Measurements from ENCODE around the gene LSM10. TPM values are rescaled to one million over a fixed set of nuclear protein-coding genes. Genes with fewer than 3 reads are reported as not detected.
A peak's percentile ranks its signal among the peaks of the same experiment; 100 is the strongest.

The LSM10 gene
- total and polyA plus RNA-seq, 9 of the 15 experiments (the other 6 are each of a cell fraction or from before 2014, with no cell fraction given), result 13.2 to 146 (median 68.9) TPM

GRCh38 chr1:36400825-36401601, 3.3 kb upstream of the LSM10 start (continued):
- TF ChIP-seq ZNF512 (tag; IDR thresholded peaks at IDR 0.05) (no peak), ZNF140 (CRISPR knock-in tag; IDR thresholded peaks at IDR 0.05) (no peak), ZNF583 (CRISPR knock-in tag; IDR thresholded peaks at IDR 0.05) (no peak), ZNF3 (CRISPR knock-in tag; IDR thresholded peaks at IDR 0.05) (no peak), CC2D1A (IDR thresholded peaks at IDR 0.05) (no peak), ZBED1 (IDR thresholded peaks at IDR 0.05) (no peak), MAFK (IDR thresholded peaks at IDR 0.05; ENCODE audit: low read length) (peak; percentile 23; the same call in 1 of the 2 replicates), ZSCAN29 (IDR thresholded peaks at IDR 0.05) (no peak), NUFIP1 (IDR thresholded peaks at IDR 0.05; ENCODE audit: partially characterized antibody) (no peak), TRIM24 (IDR thresholded peaks at IDR 0.05) (peak in 1 of 2 experiments; percentile 86; a peak in 3 of 4 replicates), SMAD3 (CRISPR knock-in tag; conservative IDR thresholded peaks at IDR 0.05) (no peak), ZNF717 (CRISPR knock-in tag; IDR thresholded peaks at IDR 0.05) (no peak), RBM25 (IDR thresholded peaks at IDR 0.05; ENCODE audit: low read depth, low read length, severe bottlenecking) (no peak), ZNF740 (CRISPR knock-in tag; IDR thresholded peaks at IDR 0.05) (no peak), ZNF740 (tag; IDR thresholded peaks at IDR 0.05) (no peak), ZNF589 (CRISPR knock-in tag; IDR thresholded peaks at IDR 0.05; ENCODE audit: low read depth) (no peak), GABPB2 (CRISPR knock-in tag; conservative IDR thresholded peaks at IDR 0.05) (no peak), ZBTB33 (CRISPR knock-in tag; IDR thresholded peaks at IDR 0.05) (no peak), POLR3A (IDR thresholded peaks at IDR 0.05; ENCODE audit: borderline replicate concordance, extremely low read depth, insufficient read depth, insufficient read length) (no peak)
- TF ChIP-seq, protein P1, sequence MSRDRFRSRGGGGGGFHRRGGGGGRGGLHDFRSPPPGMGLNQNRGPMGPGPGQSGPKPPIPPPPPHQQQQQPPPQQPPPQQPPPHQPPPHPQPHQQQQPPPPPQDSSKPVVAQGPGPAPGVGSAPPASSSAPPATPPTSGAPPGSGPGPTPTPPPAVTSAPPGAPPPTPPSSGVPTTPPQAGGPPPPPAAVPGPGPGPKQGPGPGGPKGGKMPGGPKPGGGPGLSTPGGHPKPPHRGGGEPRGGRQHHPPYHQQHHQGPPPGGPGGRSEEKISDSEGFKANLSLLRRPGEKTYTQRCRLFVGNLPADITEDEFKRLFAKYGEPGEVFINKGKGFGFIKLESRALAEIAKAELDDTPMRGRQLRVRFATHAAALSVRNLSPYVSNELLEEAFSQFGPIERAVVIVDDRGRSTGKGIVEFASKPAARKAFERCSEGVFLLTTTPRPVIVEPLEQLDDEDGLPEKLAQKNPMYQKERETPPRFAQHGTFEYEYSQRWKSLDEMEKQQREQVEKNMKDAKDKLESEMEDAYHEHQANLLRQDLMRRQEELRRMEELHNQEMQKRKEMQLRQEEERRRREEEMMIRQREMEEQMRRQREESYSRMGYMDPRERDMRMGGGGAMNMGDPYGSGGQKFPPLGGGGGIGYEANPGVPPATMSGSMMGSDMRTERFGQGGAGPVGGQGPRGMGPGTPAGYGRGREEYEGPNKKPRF (IDR thresholded peaks at IDR 0.05; ENCODE audit: low read depth, low read length), result no peak
- TF ChIP-seq, protein P2, sequence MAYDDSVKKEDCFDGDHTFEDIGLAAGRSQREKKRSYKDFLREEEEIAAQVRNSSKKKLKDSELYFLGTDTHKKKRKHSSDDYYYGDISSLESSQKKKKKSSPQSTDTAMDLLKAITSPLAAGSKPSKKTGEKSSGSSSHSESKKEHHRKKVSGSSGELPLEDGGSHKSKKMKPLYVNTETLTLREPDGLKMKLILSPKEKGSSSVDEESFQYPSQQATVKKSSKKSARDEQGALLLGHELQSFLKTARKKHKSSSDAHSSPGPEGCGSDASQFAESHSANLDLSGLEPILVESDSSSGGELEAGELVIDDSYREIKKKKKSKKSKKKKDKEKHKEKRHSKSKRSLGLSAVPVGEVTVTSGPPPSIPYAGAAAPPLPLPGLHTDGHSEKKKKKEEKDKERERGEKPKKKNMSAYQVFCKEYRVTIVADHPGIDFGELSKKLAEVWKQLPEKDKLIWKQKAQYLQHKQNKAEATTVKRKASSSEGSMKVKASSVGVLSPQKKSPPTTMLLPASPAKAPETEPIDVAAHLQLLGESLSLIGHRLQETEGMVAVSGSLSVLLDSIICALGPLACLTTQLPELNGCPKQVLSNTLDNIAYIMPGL (CRISPR knock-in tag; IDR thresholded peaks at IDR 0.05), result 0 out of 2 replicates have a peak, but pooled peaks have one; percentile 42

Data from K562 (cell line).